H1 (cell line): ENCODE measurements around the gene HS6ST3. TPM values are rescaled to one million over a fixed set of nuclear protein-coding genes. Genes with fewer than 3 reads are reported as not detected.

Source experiments
- CTCF ChIA-PET: fragments of 300-600 bp; sonication (Branson Sonifier 250); formaldehyde crosslinking; loops from one replicate; lab custom pipeline; 2021; ENCODE audit not compliant: partially characterized antibody; lab: Charles Lee
- POLR2A ChIA-PET: fragments of 300-600 bp; sonication (Branson Sonifier 250); formaldehyde crosslinking; loops from one replicate; lab custom pipeline; 2021; ENCODE audit warnings: inconsistent platforms; ENCODE audit not compliant: partially characterized antibody; lab: Charles Lee
- DNase-seq, 2 experiments: peaks; one replicate each; pipeline versions ENCODE4 v3.0.0 to v3.0.0-alpha.2; 2010 to 2022; ENCODE audit warnings: low spot score in 2 of 2, low read depth in 1 of 2, mixed read lengths in 1 of 2
- FAIRE-seq: peaks from 2 replicates; lab custom pipeline; 2011; peaks lifted over from hg19 to GRCh38; lab: Jason Lieb, UNC
- H2AFZ ChIP-seq: 2 replicates; pipeline ENCODE4 v1.8.1; 2012; ENCODE audit warnings: low read length, inconsistent platforms
- H2AK5ac ChIP-seq: 2 replicates; pipeline ENCODE4 v1.6.1; 2013; ENCODE audit warnings: low read depth, low read length
- H2BK120ac ChIP-seq: replicated peaks from 2 replicates; pipeline ENCODE3; 2013; ENCODE audit warnings: low read depth, low read length, inconsistent platforms
- H2BK12ac ChIP-seq: 2 replicates; pipeline ENCODE4 v1.6.1; 2013; ENCODE audit warnings: low read depth, low read length
- H2BK15ac ChIP-seq: 2 replicates; pipeline ENCODE4 v1.6.1; 2013; ENCODE audit warnings: low read length
- H2BK20ac ChIP-seq: 2 replicates; pipeline ENCODE4 v1.6.1; 2013; ENCODE audit warnings: low read length
- H2BK5ac ChIP-seq: 2 replicates; pipeline ENCODE4 v1.6.1; 2013; ENCODE audit warnings: low read depth, low read length
- H3K14ac ChIP-seq: 2 replicates; pipeline ENCODE4 v1.6.1; 2013; ENCODE audit warnings: inconsistent platforms; ENCODE audit not compliant: insufficient read length
- H3K18ac ChIP-seq: 2 replicates; pipeline ENCODE4 v1.6.1; 2013; ENCODE audit warnings: low read length; ENCODE audit errors: extremely low read depth
- H3K23ac ChIP-seq: 2 replicates; pipeline ENCODE4 v1.6.1; 2013; ENCODE audit warnings: inconsistent platforms; ENCODE audit not compliant: insufficient read length
- H3K23me2 ChIP-seq: 2 replicates; pipeline ENCODE4 v1.6.1; 2013; ENCODE audit warnings: low read depth, low read length
- H3K27ac ChIP-seq: 2 replicates; pipeline ENCODE4 v1.6.1; 2011; ENCODE audit warnings: low read depth, low read length, inconsistent platforms
- H3K27me3 ChIP-seq, 4 experiments: replicated peaks in 1 of 4; 1 replicate in 1 of 4; 2 replicates in 3 of 4; pipeline versions ENCODE4 v1.6.1 to v1.8.1; 2011 to 2013; ENCODE audit warnings: low read length in 3 of 4, mild to moderate bottlenecking in 3 of 4, inconsistent platforms in 2 of 4, mixed read lengths in 2 of 4, moderate library complexity in 1 of 4; ENCODE audit not compliant: control insufficient read depth in 3 of 4, insufficient read depth in 3 of 4; ENCODE audit errors: extremely low read depth in 1 of 4
- H3K36me3 ChIP-seq, 4 experiments: 2 replicates each; pipeline versions ENCODE4 v1.6.1 to v1.8.1; 2011 to 2013; ENCODE audit warnings: mild to moderate bottlenecking in 4 of 4, low read length in 3 of 4, moderate library complexity in 2 of 4, control low read depth in 1 of 4, inconsistent platforms in 1 of 4; ENCODE audit not compliant: insufficient read depth in 4 of 4, control insufficient read depth in 2 of 4
- H3K4ac ChIP-seq: replicated peaks from 2 replicates; pipeline ENCODE3; 2013; ENCODE audit warnings: low read length, low read depth, mixed read lengths, inconsistent platforms; ENCODE audit not compliant: insufficient read length
- H3K4me1 ChIP-seq, 4 experiments: replicated peaks in 1 of 4; 1 replicate in 1 of 4; 2 replicates in 3 of 4; pipeline versions ENCODE4 v1.6.1 to v1.8.1; 2011 to 2013; ENCODE audit warnings: low read length in 3 of 4, inconsistent platforms in 2 of 4, mixed read lengths in 1 of 4; ENCODE audit not compliant: insufficient read depth in 4 of 4, control insufficient read depth in 3 of 4
- H3K4me2 ChIP-seq, 2 experiments: 2 replicates each; pipeline versions ENCODE4 v1.6.1 to v1.8.1; 2011 to 2013; ENCODE audit warnings: low read depth in 2 of 2, low read length in 2 of 2, control low read depth in 1 of 2, inconsistent platforms in 1 of 2, mild to moderate bottlenecking in 1 of 2; ENCODE audit not compliant: insufficient read depth in 1 of 2
- H3K4me3 ChIP-seq, 4 experiments: fragments of 200-600, 300-600 bp in 1 of 4; sonication (generic), shearing (Covaris generic), sonication (Bioruptor Twin) in 1 of 4; 2 replicates each; pipeline versions ENCODE4 v1.5.1 to v1.8.1; 2011 to 2016; ENCODE audit warnings: low read length in 4 of 4, low read depth in 3 of 4, control low read depth in 2 of 4, inconsistent platforms in 2 of 4, mild to moderate bottlenecking in 2 of 4, mixed read lengths in 1 of 4, moderate library complexity in 1 of 4; ENCODE audit not compliant: insufficient read depth in 2 of 4; ENCODE audit errors: extremely low read depth in 1 of 4
- H3K56ac ChIP-seq: replicated peaks from 2 replicates; pipeline ENCODE3; 2013; ENCODE audit warnings: low read depth, mild to moderate bottlenecking, mixed read lengths, low read length, inconsistent platforms; ENCODE audit not compliant: insufficient read length
- H3K79me1 ChIP-seq: 2 replicates; pipeline ENCODE4 v1.6.1; 2013; ENCODE audit warnings: low read depth, low read length, control low read depth
- H3K79me2 ChIP-seq, 2 experiments: 2 replicates each; pipeline versions ENCODE4 v1.6.1 to v1.8.1; 2012 to 2013; ENCODE audit warnings: low read length in 2 of 2, mild to moderate bottlenecking in 2 of 2, inconsistent platforms in 1 of 2; ENCODE audit not compliant: insufficient read depth in 2 of 2, control insufficient read depth in 1 of 2
- H3K9ac ChIP-seq, 4 experiments: replicated peaks in 1 of 4; 1 replicate in 1 of 4; 2 replicates in 3 of 4; pipeline versions ENCODE4 v1.6.1 to v1.8.1; 2011 to 2013; ENCODE audit warnings: low read depth in 3 of 4, low read length in 3 of 4, control low read depth in 2 of 4, mild to moderate bottlenecking in 2 of 4, moderate library complexity in 2 of 4, inconsistent platforms in 1 of 4; ENCODE audit errors: extremely low read depth in 1 of 4
- H3K9me3 ChIP-seq, 2 experiments: 2 replicates each; pipeline versions ENCODE4 v1.6.1 to v1.8.1; 2012 to 2013; ENCODE audit warnings: mild to moderate bottlenecking in 2 of 2, moderate library complexity in 2 of 2, control low read depth in 1 of 2, inconsistent platforms in 1 of 2, low read depth in 1 of 2, low read length in 1 of 2, mixed read lengths in 1 of 2; ENCODE audit not compliant: insufficient read depth in 2 of 2
- H4K20me1 ChIP-seq, 2 experiments: replicated peaks in 1 of 2; 2 replicates each; pipeline versions ENCODE3 to v1.8.1; 2011 to 2013; ENCODE audit warnings: inconsistent platforms in 2 of 2, low read length in 2 of 2, mild to moderate bottlenecking in 1 of 2; ENCODE audit not compliant: insufficient read depth in 2 of 2, control insufficient read depth in 1 of 2
- H4K5ac ChIP-seq: 2 replicates; pipeline ENCODE4 v1.6.1; 2013; ENCODE audit warnings: low read length, low read depth, mixed read lengths, inconsistent platforms; ENCODE audit not compliant: insufficient read length
- H4K8ac ChIP-seq: 2 replicates; pipeline ENCODE4 v1.8.0; 2013; ENCODE audit warnings: mild to moderate bottlenecking, moderate library complexity, low read length, inconsistent platforms; ENCODE audit not compliant: insufficient read depth; ENCODE audit errors: extremely low read depth
- H4K91ac ChIP-seq: replicated peaks from 2 replicates; pipeline ENCODE3; 2013; ENCODE audit warnings: low read length, mixed read lengths, inconsistent platforms; ENCODE audit not compliant: insufficient read length
- BCL11A ChIP-seq, 2 experiments: IDR thresholded peaks; one replicate each; pipeline ENCODE4 v1.6.1; 2011; ENCODE audit warnings: low read depth in 2 of 2, low read length in 2 of 2, mild to moderate bottlenecking in 2 of 2
- GTF2F1 ChIP-seq: IDR thresholded peaks from 2 replicates; pipeline ENCODE4 v1.6.1; 2012; ENCODE audit warnings: low read depth, low read length, improper control_type of control experiment, borderline replicate concordance
- RNF2 ChIP-seq: fragments of 200-900, 300-1000 bp; sonication (generic); IDR thresholded peaks from 2 replicates; pipeline ENCODE4 v1.7.1; 2016; ENCODE audit warnings: borderline replicate concordance, low read depth, mild to moderate bottlenecking, antibody characterized with exemption, low read length; ENCODE audit not compliant: poor library complexity, severe bottlenecking; ENCODE audit errors: missing control alignments
- WGBS, 2 experiments: shearing (Covaris generic) in 1 of 2; methylation state at CpG; one replicate each; pipeline versions ENCODE4 v1.1.6 to v1.1.7; 2013 to 2015; ENCODE audit warnings: low lambda C conversion rate in 2 of 2, mixed read lengths in 2 of 2, inconsistent platforms in 1 of 2, low coverage in 1 of 2, missing lambda C conversion rate in 1 of 2; ENCODE audit not compliant: insufficient replicate concordance in 2 of 2, insufficient coverage in 1 of 2, insufficient read length in 1 of 2; ENCODE audit errors: extremely low coverage in 1 of 2, missing lambda C conversion rate in 1 of 2; 5-methylcytosine and 5-hydroxymethylcytosine counted together
- polyA plus RNA-seq, 7 experiments: library from polyadenylated mRNA; depleted of rRNA in 3 of 7; stranded (reverse) in 5 of 7; unstranded in 2 of 7; fragments of >200 nt in 5 of 7; fragments of 200-250 nt in 2 of 7; gene quantifications; 1 replicate in 5 of 7; 2 replicates in 1 of 7; 4 replicates in 1 of 7; pipeline versions ENCODE4 v1.2.1 to v1.2.3, GENCODE V29; 2011 to 2013; ENCODE audit warnings: missing spikeins in 2 of 7, mixed read lengths in 2 of 7
- total RNA-seq: library from RNA; stranded (reverse); fragmentation: NEBNext Ultra II Directional; extraction: Animal tissue kit (Norgen Biotek cat#: 25700); gene quantifications from 2 replicates; pipeline ENCODE4 v1.2.1, GENCODE V29; 2021

HS6ST3 gene
- total and polyA plus RNA-seq, 2 of the 8 experiments (the other 6 are each of a cell fraction or from before 2014, with no cell fraction given) = 0.45 to 1.2 TPM

- H2BK15ac ChIP-seq = no peak overlapping the region
- 69% methylated on average over 2 of the region's 2 CpGs; no CpG with 5 or more reads in 1 of the 2 experiments for WGBS, 2 experiments
- H3K79me1 ChIP-seq = no peaks in the 10 kb centered on the region
- H3K18ac ChIP-seq = no peak overlapping the region
- H2AK5ac ChIP-seq = no peak overlapping the region
- H3K4ac ChIP-seq = no peak overlapping the region
- no peak overlapping the region for H2AFZ ChIP-seq
- H4K8ac ChIP-seq = no peak overlapping the region
- H2BK12ac ChIP-seq = no peak overlapping the region
- H2BK120ac ChIP-seq = no peak overlapping the region
- DNase-seq (no peak), FAIRE-seq (no peak)
- H3K9me3 ChIP-seq = no peaks in the 10 kb centered on the region
- H2BK5ac ChIP-seq = no peak overlapping the region
- ChIA-PET POLR2A (no interaction called here), CTCF (interaction anchor here (2.0 kb wide), 1 partner anchor 11 kb away, joined by 5 read pairs; no protein-coding TSS in a partner anchor)
- H3K36me3 ChIP-seq = no peaks in the 10 kb centered on the region
- H3K27me3 ChIP-seq = no peaks in the 10 kb centered on the region
- H3K23ac ChIP-seq = no peak overlapping the region
- H3K9ac ChIP-seq = no peak overlapping the region
- no peak overlapping the region for H3K14ac ChIP-seq
- H2BK20ac ChIP-seq = no peak overlapping the region
- H4K91ac ChIP-seq = no peak overlapping the region
- no peaks in the 10 kb centered on the region for H3K79me2 ChIP-seq
- H3K27ac ChIP-seq = no peak overlapping the region
- no peaks in the 10 kb centered on the region for H3K23me2 ChIP-seq
- no peak overlapping the region for H4K5ac ChIP-seq
- H3K4me3 ChIP-seq = no peak overlapping the region
- no peaks in the 10 kb centered on the region for H3K4me1 ChIP-seq
- no peaks in the 10 kb centered on the region for H4K20me1 ChIP-seq
- TF ChIP-seq GTF2F1 (no peak), BCL11A (IDR thresholded peaks at IDR 0.05; ENCODE audit: low read depth in 2 of 2, low read length in 2 of 2) (no peak), RNF2 (no peak)
- H3K4me2 ChIP-seq = no peak overlapping the region
- no peak overlapping the region for H3K56ac ChIP-seq
These were observed 588.9 kb downstream of the HS6ST3 start for GRCh38 chr13:96678801-96679200.
